Measurements from ENCODE around the gene DLX3. TPM values are rescaled to one million over a fixed set of nuclear protein-coding genes. Genes with fewer than 3 reads are reported as not detected.

Gene DLX3
- total RNA-seq, 1 experiment from 2014 or later, result 0.74 TPM

GRCh38 chr17:49986396-49987289, 8.4 kb downstream of the DLX3 start:
- no peak overlapping the region for H3K27ac Mint-ChIP-seq
- peaks cover 19% of the 10 kb centered on the region for H3K4me1 Mint-ChIP-seq
- CTCF ChIA-PET, result interaction anchor here (0.8 to 5.7 kb wide), 8 partner anchors 8 to 106 kb away, joined by 3 to 33 read pairs (median 6); partner anchors contain the start of gene DLX3
- DNase-seq (ENCODE audit: low spot score) (no peak), ATAC-seq (no peak)
- no peak for TF ChIP-seq NR3C1 (CRISPR knock-in tag; conservative IDR thresholded peaks at IDR 0.05; ENCODE audit: low read depth)
- TF ChIP-seq NR2C2 (CRISPR knock-in tag; IDR thresholded peaks at IDR 0.05), result no peak
- TF ChIP-seq ERG (CRISPR knock-in tag; IDR thresholded peaks at IDR 0.05), result no peak
- TF ChIP-seq ZBTB43 (CRISPR knock-in tag; IDR thresholded peaks at IDR 0.05), result no peak
- no peak for TF ChIP-seq TCF7 (CRISPR knock-in tag; IDR thresholded peaks at IDR 0.05; ENCODE audit: low read depth)
- TF ChIP-seq NFE2L1 (CRISPR knock-in tag; IDR thresholded peaks at IDR 0.05), result no peak
- TF ChIP-seq USF2 (CRISPR knock-in tag; IDR thresholded peaks at IDR 0.05), result no peak
- no peak for TF ChIP-seq SP1 (CRISPR knock-in tag; conservative IDR thresholded peaks at IDR 0.05)
- TF ChIP-seq CREM (CRISPR knock-in tag; IDR thresholded peaks at IDR 0.05), result no peak
- TF ChIP-seq MYBL2 (CRISPR knock-in tag; IDR thresholded peaks at IDR 0.05), result no peak
- TF ChIP-seq EMX1 (CRISPR knock-in tag; IDR thresholded peaks at IDR 0.05), result no peak
- no peak for TF ChIP-seq ZNF416 (CRISPR knock-in tag; IDR thresholded peaks at IDR 0.05)
- no peak for TF ChIP-seq TP53 (CRISPR knock-in tag; IDR thresholded peaks at IDR 0.05)
- no peak for TF ChIP-seq ATF6 (CRISPR knock-in tag; IDR thresholded peaks at IDR 0.05)
- no peaks in the 10 kb centered on the region for H3K9me3 Mint-ChIP-seq
- no peak overlapping the region for H3K4me3 Mint-ChIP-seq
- no peaks in the 10 kb centered on the region for H3K36me3 Mint-ChIP-seq
- POLR2A ChIA-PET, result no interaction called here
- H3K27me3 Mint-ChIP-seq (ENCODE audit: low read depth), result peaks cover 93% of the 10 kb centered on the region

GRCh38 chr17:49985310-49985990, 9.6 kb downstream of the DLX3 start:
- Mint-ChIP-seq H3K27me3 (ENCODE audit: low read depth) (peaks cover 93% of the 10 kb centered on the region), H3K4me3 (no peak overlapping the region), H3K4me1 (peaks cover 30% of the 10 kb centered on the region), H3K27ac (no peak overlapping the region), H3K9me3 (no peaks in the 10 kb centered on the region), H3K36me3 (no peaks in the 10 kb centered on the region)
- ChIA-PET POLR2A (no interaction called here), CTCF (interaction anchor here (0.8 to 5.7 kb wide), 6 partner anchors 10 to 105 kb away, joined by 3 to 33 read pairs (median 6); partner anchors contain the start of gene DLX3)
- no peak for TF ChIP-seq ZSCAN18 (CRISPR knock-in tag; IDR thresholded peaks at IDR 0.05)
- no peak for TF ChIP-seq ATF2 (CRISPR knock-in tag; IDR thresholded peaks at IDR 0.05; ENCODE audit: borderline replicate concordance, low read depth)
- no peak for DNase-seq (ENCODE audit: low spot score)
- no peak for ATAC-seq

All from WTC11 (cell line).